Activated CD8-positive, alpha-beta memory T cell treated with anti-CD3 and anti-CD28 coated beads, Interleukin-2, amount 50 U/mL, for 24 hours (primary cell): ENCODE measurements around the gene NUDCD3.

Experiments used
- DNase-seq: peaks from one replicate; pipeline ENCODE4 v3.0.0-alpha.2; 2020; ENCODE audit errors: extremely low read depth

Gene NUDCD3

DNA sequence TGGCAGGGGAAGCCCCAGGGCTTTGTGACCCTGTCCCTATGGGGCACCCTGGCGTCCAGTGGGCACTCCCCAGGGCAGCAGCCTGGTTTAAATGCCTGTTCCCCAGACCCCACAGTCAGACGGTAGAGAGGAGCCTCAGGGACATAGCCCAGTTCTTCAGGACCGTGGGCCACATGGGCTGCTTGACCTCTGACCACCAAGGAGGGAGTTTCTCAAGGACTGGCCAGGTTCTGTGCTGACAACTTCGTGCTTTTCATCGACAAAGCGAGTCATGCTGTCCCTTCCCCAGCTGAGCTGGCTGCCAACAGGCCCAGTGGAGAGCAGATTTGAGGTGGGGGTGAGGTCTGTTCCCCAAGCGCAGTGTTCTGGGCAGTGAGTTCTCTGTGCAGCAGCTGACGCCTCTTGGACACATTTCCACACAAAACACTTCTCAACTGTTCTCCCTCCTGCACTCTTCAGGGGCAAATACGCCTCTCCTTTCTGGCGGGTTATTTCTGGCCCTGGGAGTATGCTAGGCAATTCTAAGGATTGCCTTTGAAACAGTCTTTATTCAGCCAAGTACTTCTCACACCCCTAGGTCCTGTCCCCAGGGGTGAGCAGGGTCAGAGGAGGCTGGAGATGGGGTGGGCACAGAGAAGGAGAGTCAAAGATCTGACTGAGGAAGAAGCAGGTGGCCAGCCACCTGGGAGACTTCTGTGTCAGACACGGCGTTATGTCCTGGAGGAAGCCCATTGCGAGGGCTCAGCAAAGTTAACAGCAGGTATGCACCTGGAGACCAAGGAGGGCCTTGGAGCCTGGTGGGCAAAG is 107.8 kb downstream of the NUDCD3 start:
- DNase-seq = no peak

GRCh38 chr7:44381494-44382220 is 108.8 kb downstream of the NUDCD3 start:
- DNase-seq = no peak

DNA sequence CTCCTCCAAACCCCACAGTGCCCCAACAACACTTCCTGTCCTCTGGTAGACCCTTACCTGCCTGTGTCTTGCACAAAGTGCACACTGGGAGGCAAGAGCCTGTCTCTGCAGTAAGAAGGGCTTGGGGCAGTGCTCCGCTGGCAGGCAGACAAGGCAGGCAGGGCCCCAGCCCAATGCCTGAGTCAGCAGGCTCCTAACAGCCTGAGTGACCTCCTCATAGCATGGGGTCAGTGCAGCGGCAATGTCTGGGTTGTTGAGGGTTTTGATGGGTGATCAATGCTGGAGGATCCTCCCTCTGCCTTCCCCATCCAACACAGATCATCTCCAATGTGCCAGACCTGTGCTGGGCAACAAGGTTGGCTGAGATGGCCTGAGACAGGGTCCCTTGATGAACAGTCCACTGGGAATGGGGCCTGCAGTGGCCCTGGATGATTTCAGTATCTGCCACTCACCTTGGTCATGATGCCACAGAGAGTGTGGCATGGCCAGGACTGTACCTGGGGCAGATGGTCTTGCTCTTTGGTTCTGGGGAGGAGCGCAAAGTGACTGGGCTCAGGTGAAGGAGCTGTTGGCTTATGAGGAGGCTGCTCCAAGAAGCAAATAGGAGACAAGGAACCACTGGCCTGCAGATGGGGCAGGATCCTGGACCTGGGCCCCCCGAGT is 109.5 kb downstream of the NUDCD3 start:
- no peak for DNase-seq

GRCh38 chr7:44380189-44380830 is 110.1 kb downstream of the NUDCD3 start:
- no peak for DNase-seq

GRCh38 chr7:44379366-44380188 is 110.9 kb downstream of the NUDCD3 start:
- DNase-seq = no peak

GRCh38 chr7:44378744-44379143 is 111.7 kb downstream of the NUDCD3 start:
- DNase-seq = no peak

GRCh38 chr7:44377681-44378421 is 112.6 kb downstream of the NUDCD3 start:
- no peak for DNase-seq

GRCh38 chr7:44377134-44377463 is 113.4 kb downstream of the NUDCD3 start:
- no peak for DNase-seq

DNA sequence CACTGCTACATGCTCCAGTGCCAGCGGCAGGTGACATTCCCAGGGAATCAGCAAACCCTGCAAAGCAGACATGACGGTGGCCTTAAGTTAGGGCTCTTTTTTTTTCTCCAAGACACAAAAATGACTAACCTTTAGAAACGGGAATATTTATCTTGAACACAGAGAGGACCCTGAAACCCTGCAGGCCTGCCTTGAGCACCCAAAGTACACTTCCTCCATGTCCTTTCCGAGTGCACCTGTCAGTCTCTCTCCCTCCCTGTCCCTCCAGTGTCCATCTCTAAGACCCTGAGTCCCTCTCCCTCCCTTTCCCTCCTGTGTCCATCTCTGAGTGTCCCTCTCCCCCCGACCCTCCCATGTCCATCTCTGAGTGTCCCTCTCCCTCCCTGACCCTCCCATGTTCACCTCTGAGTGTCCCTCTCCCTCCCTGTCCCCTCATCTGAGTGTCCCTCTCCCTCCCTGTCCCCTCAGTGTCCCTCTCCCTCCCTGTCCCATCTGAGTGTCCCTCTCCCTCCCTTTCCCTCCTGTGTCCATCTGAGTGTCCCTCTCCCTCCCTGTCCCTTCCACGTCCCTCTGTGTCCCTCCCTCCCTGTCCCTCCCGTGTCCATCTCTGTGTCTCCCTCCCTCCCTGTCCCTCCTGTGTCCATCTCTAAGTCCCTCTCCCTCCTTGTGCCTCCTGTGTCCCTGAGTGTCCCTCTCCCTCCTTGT is 113.9 kb downstream of the NUDCD3 start:
- DNase-seq = no peak

- no peak for DNase-seq
These were observed 114.5 kb downstream of the NUDCD3 start for GRCh38 chr7:44375926-44376342.

DNA sequence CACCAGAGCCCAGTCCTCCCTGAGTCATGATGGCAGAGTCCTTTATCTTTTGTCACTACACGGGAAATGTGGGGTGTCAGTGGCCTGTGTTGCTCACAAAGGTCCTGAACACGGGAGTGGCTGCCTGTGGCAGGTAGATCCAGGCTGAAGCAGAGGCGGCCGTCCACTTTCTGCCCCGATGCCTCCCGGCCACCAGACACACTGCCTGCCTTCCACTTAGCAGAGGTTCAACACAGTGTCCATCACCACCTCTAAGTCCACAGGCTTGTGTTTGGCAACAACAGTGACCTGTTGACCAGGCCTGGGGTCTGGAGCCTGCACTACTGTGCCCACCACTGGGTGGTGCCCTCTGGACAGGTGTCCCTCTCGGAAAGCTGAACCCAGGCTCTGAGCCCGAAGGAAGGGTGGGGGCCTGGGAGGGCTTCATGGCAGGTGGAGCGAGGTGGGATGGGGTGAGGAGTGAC is 115.2 kb downstream of the NUDCD3 start:
- DNase-seq = no peak

- no peak for DNase-seq
These were observed 116.3 kb downstream of the NUDCD3 start for GRCh38 chr7:44374007-44374763.

- DNase-seq = no peak
These were observed 117.1 kb downstream of the NUDCD3 start for GRCh38 chr7:44373418-44373740.

GRCh38 chr7:44372560-44373417 is 117.7 kb downstream of the NUDCD3 start:
- no peak for DNase-seq

DNA sequence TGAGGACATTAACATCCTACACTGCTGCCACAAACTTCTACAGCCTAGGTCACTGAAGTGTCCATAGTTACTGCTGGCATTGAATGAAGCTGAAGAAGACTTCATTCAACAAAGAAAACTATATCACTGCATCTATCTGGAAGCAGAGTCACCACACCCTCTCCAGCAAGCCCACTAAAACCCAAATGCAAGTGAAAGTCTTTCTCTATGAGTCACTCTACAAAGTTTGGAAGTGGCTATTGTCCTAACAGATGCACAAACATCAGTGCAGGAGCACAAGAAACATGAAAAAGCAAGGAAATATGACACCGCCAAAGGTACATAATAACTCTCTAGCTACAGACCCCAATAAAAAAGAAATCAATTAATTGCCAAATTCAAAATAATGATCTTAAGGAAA is 121.6 kb downstream of the NUDCD3 start:
- no peak for DNase-seq

GRCh38 chr7:44368455-44368854 is 122.0 kb downstream of the NUDCD3 start:
- DNase-seq = no peak

GRCh38 chr7:44367475-44368043 is 122.9 kb downstream of the NUDCD3 start:
- no peak for DNase-seq

DNA sequence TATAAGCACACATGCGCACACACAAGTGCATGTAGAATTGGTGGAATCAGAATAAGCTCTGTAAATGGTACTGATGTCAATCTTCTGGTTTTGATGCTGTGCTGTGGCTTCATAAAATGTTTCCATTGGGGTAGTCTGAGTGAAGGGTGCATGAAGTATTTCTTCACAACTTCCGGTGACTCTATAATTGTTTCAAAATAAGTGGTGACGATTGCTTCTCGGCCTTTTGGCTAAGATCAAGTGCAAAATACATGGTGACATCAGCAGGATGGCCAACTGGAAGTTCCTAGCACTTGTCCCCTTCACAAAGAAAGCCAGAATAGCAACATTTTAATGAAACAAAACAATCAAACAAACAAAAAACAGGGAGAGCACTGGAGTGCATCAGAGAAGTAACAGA is 123.5 kb downstream of the NUDCD3 start:
- no peak for DNase-seq
